Measurements from ENCODE around the gene SEMA3A.

- TF ChIP-seq CTCF (IDR thresholded peaks at IDR 0.05) (no peak), POLR2A (IDR thresholded peaks at IDR 0.05) (no peak), EP300 (IDR thresholded peaks at IDR 0.05) (no peak)
These were observed 197.7 kb downstream of the SEMA3A start for GRCh38 chr7:83996879-83997278.

Measured in ovary (tissue), 3 donors.